ENCODE results near the gene PDE3A.

The PDE3A gene

GRCh38 chr12:20494851-20495250 lies 126.5 kb downstream of the PDE3A start:
- no peak for TF ChIP-seq CTCF (IDR thresholded peaks at IDR 0.05)
- peak overlapping the region; percentile 8 to 9 for H3K27ac ChIP-seq

DNA sequence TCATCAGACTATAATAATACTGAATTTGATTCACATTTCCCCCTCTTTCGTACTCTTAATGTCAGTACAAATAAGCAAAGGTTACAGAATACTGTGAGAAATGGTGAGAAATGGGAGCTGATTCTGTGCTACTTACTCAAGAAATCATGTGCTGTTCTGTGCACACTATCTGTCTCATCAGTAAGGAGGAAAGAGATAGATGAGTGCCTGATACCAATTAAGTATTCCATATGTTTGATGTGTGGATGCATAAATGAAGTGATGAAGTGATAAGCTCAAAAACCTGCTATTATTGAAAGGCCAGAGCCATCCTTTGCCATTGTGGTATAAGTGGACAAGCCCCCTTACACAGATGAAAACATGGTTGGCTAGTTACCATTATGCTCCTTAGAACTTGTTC lies 127.7 kb downstream of the PDE3A start:
- no peak for TF ChIP-seq CTCF (IDR thresholded peaks at IDR 0.05)
- Histone ChIP-seq H3K4me3 (no peak overlapping the region), H3K27ac (peak overlapping the region; percentile 27 to 36)
- no peak for DNase-seq (ENCODE audit: low spot score)

More at GRCh38 chr12:20494851-20495250, 126.5 kb downstream of the PDE3A start:
- H3K4me3 ChIP-seq, result no peak overlapping the region
- no peak for DNase-seq (ENCODE audit: low spot score)

DNA sequence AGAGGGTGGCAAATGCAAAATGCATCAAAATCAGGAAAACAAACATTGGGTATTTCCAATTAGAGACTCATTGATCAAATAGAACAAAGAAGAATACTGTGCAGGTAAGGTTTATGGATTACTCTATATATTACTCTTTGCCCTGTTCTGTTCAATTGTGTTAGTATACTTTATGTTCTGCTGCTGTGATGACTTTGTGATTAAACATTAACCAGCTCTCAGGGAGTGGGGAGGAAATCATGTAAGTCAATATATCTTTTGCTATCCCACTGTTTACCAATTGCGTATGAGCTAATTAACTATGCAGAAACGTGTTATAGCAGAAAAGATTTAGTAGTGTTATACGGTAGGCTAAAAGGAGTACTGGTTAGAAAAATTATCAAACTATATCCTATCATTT lies 129.4 kb downstream of the PDE3A start:
- no peak for TF ChIP-seq CTCF (IDR thresholded peaks at IDR 0.05)
- no peak for DNase-seq (ENCODE audit: low spot score)
- Histone ChIP-seq H3K27ac (no peak overlapping the region), H3K4me3 (no peak overlapping the region)

DNA sequence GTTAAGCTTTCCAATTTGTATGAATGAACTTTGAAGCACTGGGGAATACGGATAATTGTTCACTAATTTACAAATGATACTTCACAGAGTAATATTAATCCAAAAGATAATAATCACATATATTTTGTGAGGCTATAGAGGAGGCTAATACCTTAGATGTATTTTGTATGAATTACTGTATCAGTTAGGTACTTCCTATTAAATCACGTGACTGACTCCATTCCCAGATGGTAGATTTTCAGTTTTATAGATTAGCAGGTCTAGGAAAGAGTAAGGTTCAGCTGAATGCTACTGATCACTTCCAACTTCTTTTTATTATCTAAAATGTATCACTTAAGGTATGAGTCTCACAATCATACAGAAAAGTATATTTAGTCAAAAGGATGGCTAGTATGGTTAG lies 133.6 kb downstream of the PDE3A start:
- Histone ChIP-seq H3K4me3 (no peak overlapping the region), H3K27ac (no peak overlapping the region)
- TF ChIP-seq CTCF (IDR thresholded peaks at IDR 0.05), result no peak
- no peak for DNase-seq (ENCODE audit: low spot score)

- Histone ChIP-seq H3K27ac (no peak overlapping the region), H3K4me3 (no peak overlapping the region)
- no peak for DNase-seq (ENCODE audit: low spot score)
- TF ChIP-seq CTCF (IDR thresholded peaks at IDR 0.05), result no peak
Observed at GRCh38 chr12:20503858-20504257, 135.5 kb downstream of the PDE3A start.

- DNase-seq (ENCODE audit: low spot score), result no peak
- TF ChIP-seq CTCF (IDR thresholded peaks at IDR 0.05), result no peak
- Histone ChIP-seq H3K4me3 (no peak overlapping the region), H3K27ac (no peak overlapping the region)
Observed at GRCh38 chr12:20505056-20505455, 136.7 kb downstream of the PDE3A start.

DNA sequence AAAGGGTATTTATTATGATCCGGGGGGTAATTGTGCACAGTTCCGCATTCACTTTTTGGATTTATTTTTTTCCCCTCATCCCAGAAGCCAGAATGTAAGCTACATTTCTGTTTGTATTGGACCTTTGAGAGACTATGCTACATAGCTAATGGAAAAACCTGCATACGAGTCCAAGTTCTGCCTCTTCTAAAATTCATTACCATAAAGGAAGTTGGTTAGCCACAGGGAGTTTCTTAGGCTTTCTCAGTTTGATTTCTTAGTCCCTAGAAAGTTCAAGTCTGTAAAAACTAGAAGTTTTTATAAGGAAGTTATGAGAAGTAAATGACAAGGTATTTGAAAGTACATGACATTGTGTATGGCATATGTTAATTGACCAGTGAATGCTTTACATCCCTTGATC lies 138.7 kb downstream of the PDE3A start:
- no peak overlapping the region for H3K4me3 ChIP-seq
- TF ChIP-seq CTCF (IDR thresholded peaks at IDR 0.05), result no peak
- H3K27ac ChIP-seq, result peak overlapping the region; percentile 11 to 57
- DNase-seq (ENCODE audit: low spot score), result no peak

Data from coronary artery (tissue), 2 donors.